DMS53 treated with DMSO at 0.1 percent for 48 hours (cell line): ENCODE results near the gene ITFG1.
A peak's percentile ranks its signal among the peaks of the same experiment; 100 is the strongest.

ENCODE experiments used
- DNase-seq: peaks from one replicate; lab custom pipeline; 2025; ENCODE audit not compliant: unreplicated experiment; lab: John Stamatoyannopoulos, UW

ITFG1 gene

GRCh38 chr16:47460711-47461597, at the start of gene ITFG1, which contains the start of gene PHKB:
Gene ITFG1 (minus strand): TSS chr16:47461063. CDS start chr16:47461045, 18 bp downstream.
Gene PHKB (plus strand): TSS chr16:47461331. CDS start chr16:47461351, 20 bp downstream.
- DNase-seq, result peak; percentile 76

GRCh38 chr16:47507701-47508100, 46.8 kb upstream of the ITFG1 start:
- DNase-seq, result no peak

GRCh38 chr16:47506800-47507199, 45.9 kb upstream of the ITFG1 start:
- DNase-seq, result no peak

GRCh38 chr16:47504599-47504998, 43.7 kb upstream of the ITFG1 start:
- DNase-seq, result no peak

GRCh38 chr16:47503936-47504335, 43.1 kb upstream of the ITFG1 start:
- no peak for DNase-seq

- no peak for DNase-seq
Measured at GRCh38 chr16:47499700-47500264, 38.9 kb upstream of the ITFG1 start.

GRCh38 chr16:47499080-47499699, 38.3 kb upstream of the ITFG1 start:
- no peak for DNase-seq

GRCh38 chr16:47493381-47494337, 32.8 kb upstream of the ITFG1 start:
- no peak for DNase-seq

- no peak for DNase-seq
Measured at GRCh38 chr16:47492428-47493377, 31.8 kb upstream of the ITFG1 start.

- no peak for DNase-seq
Measured at GRCh38 chr16:47492036-47492427, 31.2 kb upstream of the ITFG1 start.

- no peak for DNase-seq
Measured at GRCh38 chr16:47490471-47490870, 29.6 kb upstream of the ITFG1 start.

- DNase-seq, result no peak
Measured at GRCh38 chr16:47488051-47488450, 27.2 kb upstream of the ITFG1 start.

- DNase-seq, result no peak
Measured at GRCh38 chr16:47486856-47487255, 26.0 kb upstream of the ITFG1 start.

- no peak for DNase-seq
Measured at GRCh38 chr16:47483616-47484015, 22.8 kb upstream of the ITFG1 start.

GRCh38 chr16:47481698-47482374, 21.0 kb upstream of the ITFG1 start:
- DNase-seq, result no peak

GRCh38 chr16:47480410-47480809, 19.5 kb upstream of the ITFG1 start:
- no peak for DNase-seq

- DNase-seq, result no peak
Measured at GRCh38 chr16:47477679-47478078, 16.8 kb upstream of the ITFG1 start.

- no peak for DNase-seq
Measured at GRCh38 chr16:47476654-47477345, 15.9 kb upstream of the ITFG1 start.

GRCh38 chr16:47475786-47476185, 14.9 kb upstream of the ITFG1 start:
- DNase-seq, result no peak
